Peyer's patch (tissue), 4 donors: ENCODE measurements around the gene C9orf43.

ENCODE experiments used
- POLR2A ChIP-seq, 2 donors: fragments of 450-650 bp; IDR thresholded peaks; one replicate each; pipeline ENCODE4 v1.5.1; 2017; ENCODE audit warnings: antibody characterized with exemption in 2 of 2, mild to moderate bottlenecking in 2 of 2, moderate library complexity in 2 of 2
- TF ChIP-seq, protein P1 (sequence below), 6 experiments: fragments of 450-650 bp in 4 of 6; fragments of 200-600 bp in 2 of 6; sonication (generic) in 1 of 6; IDR thresholded peaks; one replicate each; pipeline ENCODE4 v1.5.1; 2017 to 2019; ENCODE audit warnings: antibody characterized with exemption in 6 of 6, mild to moderate bottlenecking in 3 of 6, moderate library complexity in 1 of 6

DNA sequence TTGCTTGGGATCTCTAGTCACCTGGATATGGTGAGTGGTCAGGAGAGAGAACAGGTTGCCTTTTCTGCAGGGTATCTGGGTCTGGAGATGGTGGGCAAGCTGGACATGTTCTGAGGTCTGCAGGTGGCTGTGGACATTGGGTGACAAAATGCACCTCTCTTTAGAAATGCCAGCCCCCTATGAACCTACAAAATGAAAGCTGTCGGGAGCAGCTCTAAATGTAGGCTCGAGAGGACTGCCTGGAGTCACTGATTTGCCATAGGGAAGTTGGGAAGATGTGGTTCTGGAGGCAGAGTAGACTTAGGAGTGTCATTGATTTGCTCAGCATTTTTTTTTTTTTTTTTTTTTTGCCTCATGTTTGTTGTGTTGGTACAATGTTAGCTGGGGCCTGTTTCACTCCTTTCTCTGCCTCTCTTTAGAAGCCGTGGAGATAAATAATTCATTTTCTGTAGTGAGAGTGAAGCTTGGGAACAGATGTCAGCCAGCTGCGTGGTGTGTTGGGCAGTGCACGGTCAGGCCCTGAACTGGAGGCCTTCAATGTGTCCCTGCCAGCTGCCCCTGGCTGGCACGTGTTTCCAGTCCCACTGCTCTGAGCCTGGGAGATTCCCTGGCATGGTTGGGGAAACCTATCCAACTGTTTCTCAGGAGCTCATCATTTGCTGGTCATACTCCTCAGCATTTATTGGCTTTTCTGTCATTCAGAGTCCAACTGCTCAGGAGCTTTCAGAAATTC lies 58.3 kb downstream of the C9orf43 start:
- TF ChIP-seq, protein P1, sequence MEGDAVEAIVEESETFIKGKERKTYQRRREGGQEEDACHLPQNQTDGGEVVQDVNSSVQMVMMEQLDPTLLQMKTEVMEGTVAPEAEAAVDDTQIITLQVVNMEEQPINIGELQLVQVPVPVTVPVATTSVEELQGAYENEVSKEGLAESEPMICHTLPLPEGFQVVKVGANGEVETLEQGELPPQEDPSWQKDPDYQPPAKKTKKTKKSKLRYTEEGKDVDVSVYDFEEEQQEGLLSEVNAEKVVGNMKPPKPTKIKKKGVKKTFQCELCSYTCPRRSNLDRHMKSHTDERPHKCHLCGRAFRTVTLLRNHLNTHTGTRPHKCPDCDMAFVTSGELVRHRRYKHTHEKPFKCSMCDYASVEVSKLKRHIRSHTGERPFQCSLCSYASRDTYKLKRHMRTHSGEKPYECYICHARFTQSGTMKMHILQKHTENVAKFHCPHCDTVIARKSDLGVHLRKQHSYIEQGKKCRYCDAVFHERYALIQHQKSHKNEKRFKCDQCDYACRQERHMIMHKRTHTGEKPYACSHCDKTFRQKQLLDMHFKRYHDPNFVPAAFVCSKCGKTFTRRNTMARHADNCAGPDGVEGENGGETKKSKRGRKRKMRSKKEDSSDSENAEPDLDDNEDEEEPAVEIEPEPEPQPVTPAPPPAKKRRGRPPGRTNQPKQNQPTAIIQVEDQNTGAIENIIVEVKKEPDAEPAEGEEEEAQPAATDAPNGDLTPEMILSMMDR (IDR thresholded peaks at IDR 0.05), result no peak
- TF ChIP-seq POLR2A (IDR thresholded peaks at IDR 0.05), result no peak
